ENCODE results near the gene COX10. TPM values are rescaled to one million over a fixed set of nuclear protein-coding genes. Genes with fewer than 3 reads are reported as not detected.

COX10 gene
- total RNA-seq, 1 donor from 2014 or later, result 24.5 TPM

DNA sequence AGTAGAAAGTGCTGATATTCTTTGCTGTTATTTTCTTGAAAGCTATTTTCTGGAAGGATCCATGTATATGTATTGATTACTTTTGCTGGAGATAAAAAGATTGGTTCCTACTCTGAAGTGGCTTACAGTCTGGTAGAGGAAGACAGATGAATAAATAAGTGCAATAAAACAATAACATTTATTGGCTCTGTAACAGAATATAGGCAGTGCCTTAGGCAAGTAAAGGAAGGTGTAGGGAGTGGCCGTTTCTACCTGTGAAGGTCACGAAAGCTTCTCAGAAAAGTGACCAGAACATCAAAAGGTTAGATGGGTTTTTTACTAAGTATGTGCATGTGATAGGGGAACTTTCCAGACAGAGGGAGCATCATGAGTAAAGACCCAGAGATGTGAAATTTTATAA, 43.1 kb downstream of the COX10 start:
- Mint-ChIP-seq H3K4me1 (ENCODE audit: unreplicated experiment) (peaks cover 18% of the 10 kb centered on the region), H3K9me3 (peaks cover 6% of the 10 kb centered on the region), H3K27me3 (no peaks in the 10 kb centered on the region), H3K36me3 (peaks cover 24% of the 10 kb centered on the region), H3K4me3 (no peak overlapping the region), H3K27ac (no peak overlapping the region)
- DNase-seq (ENCODE audit: extremely low spot score, unreplicated experiment), result no peak
- no peak for TF ChIP-seq CTCF (conservative IDR thresholded peaks at IDR 0.05)

GRCh38 chr17:14113137-14113536, 43.8 kb downstream of the COX10 start:
- DNase-seq (ENCODE audit: extremely low spot score, unreplicated experiment), result no peak
- no peak overlapping the region for H3K27ac Mint-ChIP-seq
- no peaks in the 10 kb centered on the region for H3K27me3 Mint-ChIP-seq
- TF ChIP-seq CTCF (conservative IDR thresholded peaks at IDR 0.05), result no peak
- H3K9me3 Mint-ChIP-seq, result peaks cover 6% of the 10 kb centered on the region
- H3K4me3 Mint-ChIP-seq, result no peak overlapping the region
- H3K4me1 Mint-ChIP-seq (ENCODE audit: unreplicated experiment), result peaks cover 14% of the 10 kb centered on the region
- H3K36me3 Mint-ChIP-seq, result peaks cover 21% of the 10 kb centered on the region

- no peak overlapping the region for H3K4me3 Mint-ChIP-seq
Observed at GRCh38 chr17:14116263-14117024, 47.1 kb downstream of the COX10 start.

DNA sequence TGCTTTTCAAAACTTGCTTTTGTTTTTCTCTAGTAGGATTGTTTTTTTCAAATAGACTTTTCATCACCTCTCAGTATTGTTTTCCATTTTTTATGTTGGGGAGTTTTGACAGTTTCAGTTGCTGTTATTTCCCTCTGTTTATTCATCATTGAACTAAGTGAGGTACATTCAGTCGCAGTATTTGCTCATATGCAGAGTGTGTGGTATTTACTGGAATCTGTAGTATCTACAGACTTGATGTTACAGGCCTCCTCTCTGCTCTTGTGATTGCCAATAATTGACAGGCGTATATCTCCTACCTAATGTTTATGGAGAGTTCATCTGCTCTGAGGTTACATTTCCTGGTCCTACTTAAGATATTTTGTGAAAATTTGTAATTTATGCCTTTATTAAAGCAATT, 49.6 kb downstream of the COX10 start:
- no peak for TF ChIP-seq CTCF (conservative IDR thresholded peaks at IDR 0.05)
- no peak overlapping the region for H3K27ac Mint-ChIP-seq
- H3K27me3 Mint-ChIP-seq, result no peaks in the 10 kb centered on the region
- DNase-seq (ENCODE audit: extremely low spot score, unreplicated experiment), result no peak
- no peak overlapping the region for H3K4me3 Mint-ChIP-seq
- H3K4me1 Mint-ChIP-seq (ENCODE audit: unreplicated experiment), result peaks cover 5% of the 10 kb centered on the region
- peaks cover 18% of the 10 kb centered on the region for H3K36me3 Mint-ChIP-seq
- peaks cover 6% of the 10 kb centered on the region for H3K9me3 Mint-ChIP-seq

More at GRCh38 chr17:14116263-14117024, 47.1 kb downstream of the COX10 start:
- no peak overlapping the region for H3K27ac Mint-ChIP-seq
- peaks cover 21% of the 10 kb centered on the region for H3K36me3 Mint-ChIP-seq
- no peak for DNase-seq (ENCODE audit: extremely low spot score, unreplicated experiment)
- H3K4me1 Mint-ChIP-seq (ENCODE audit: unreplicated experiment), result peaks cover 4% of the 10 kb centered on the region
- peaks cover 6% of the 10 kb centered on the region for H3K9me3 Mint-ChIP-seq
- no peak for TF ChIP-seq CTCF (conservative IDR thresholded peaks at IDR 0.05)
- no peaks in the 10 kb centered on the region for H3K27me3 Mint-ChIP-seq

DNA sequence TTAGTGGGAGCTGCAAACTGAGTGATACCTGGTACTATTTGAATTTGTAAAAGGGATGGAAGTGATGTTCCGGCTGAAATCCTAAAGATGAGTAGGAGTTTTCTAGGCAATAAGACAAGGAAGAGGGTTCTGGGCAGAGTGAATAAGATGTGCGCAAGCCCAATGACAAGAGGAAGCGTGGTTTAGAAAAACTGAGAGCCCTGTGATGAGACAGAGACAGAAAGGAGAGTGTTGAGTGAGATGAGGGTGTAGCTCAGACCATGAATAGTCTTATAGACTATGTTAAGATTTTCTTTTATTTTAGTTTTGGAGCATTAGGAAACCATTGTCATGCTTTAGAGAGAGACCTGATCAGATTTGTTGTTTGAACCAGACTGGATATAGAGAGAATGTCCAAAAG, 50.2 kb downstream of the COX10 start:
- no peak for TF ChIP-seq CTCF (conservative IDR thresholded peaks at IDR 0.05)
- no peak overlapping the region for H3K27ac Mint-ChIP-seq

More for the DNA sequence above, 50.2 kb downstream of the COX10 start:
- Mint-ChIP-seq H3K36me3 (peaks cover 17% of the 10 kb centered on the region), H3K4me3 (no peak overlapping the region), H3K27me3 (no peaks in the 10 kb centered on the region), H3K9me3 (peaks cover 6% of the 10 kb centered on the region), H3K4me1 (ENCODE audit: unreplicated experiment) (peaks cover 6% of the 10 kb centered on the region)
- no peak for DNase-seq (ENCODE audit: extremely low spot score, unreplicated experiment)

All from type B pancreatic cell (in vitro differentiated cells).